ENCODE results near the gene ZSCAN9. TPM values are rescaled to one million over a fixed set of nuclear protein-coding genes. Genes with fewer than 3 reads are reported as not detected.
A peak's percentile ranks its signal among the peaks of the same experiment; 100 is the strongest.

The ZSCAN9 gene
- total RNA-seq, 3 donors from 2014 or later = 14.1 to 15.7 (median 14.9) TPM

GRCh38 chr6:28208111-28208659, 16.9 kb upstream of the ZSCAN9 start:
- Histone ChIP-seq H3K4me3 (no peak overlapping the region), H3K36me3 (ENCODE audit: low read depth) (no peaks in the 10 kb centered on the region), H3K9me3 (no peaks in the 10 kb centered on the region), H3K4me1 (ENCODE audit: low read depth) (peaks cover 3% of the 10 kb centered on the region)
- DNase-seq (peak in 1 of 3 donors; percentile 39), ATAC-seq (peak; percentile 4)
- intact Hi-C loops (cut with DNase I, micrococcal nuclease) = no loop called here
- TF ChIP-seq CTCF (IDR thresholded peaks at IDR 0.05) = no peak

- no peaks in the 10 kb centered on the region for H3K36me3 ChIP-seq (ENCODE audit: low read depth)
- no peaks in the 10 kb centered on the region for H3K9me3 ChIP-seq
- DNase-seq (no peak), ATAC-seq (no peak)
- H3K4me3 ChIP-seq = no peak overlapping the region
- peaks cover 3% of the 10 kb centered on the region for H3K4me1 ChIP-seq (ENCODE audit: low read depth)
- intact Hi-C loops (cut with DNase I, micrococcal nuclease) = loop anchor here in 1 of 2 donors (5.0 kb wide), 1 partner anchor 68 kb away; the partner anchor contains the start of gene ZKSCAN8
- no peak for TF ChIP-seq CTCF (IDR thresholded peaks at IDR 0.05)
Measured at GRCh38 chr6:28209753-28210535, 15.1 kb upstream of the ZSCAN9 start.

GRCh38 chr6:28211840-28212509, 13.1 kb upstream of the ZSCAN9 start:
- no peak for ATAC-seq
- no peak overlapping the region for H3K4me3 ChIP-seq
- intact Hi-C loops (cut with DNase I, micrococcal nuclease) = loop anchor here in 1 of 2 donors (5.0 kb wide), 1 partner anchor 70 kb away; the partner anchor contains the start of gene ZKSCAN8

DNA sequence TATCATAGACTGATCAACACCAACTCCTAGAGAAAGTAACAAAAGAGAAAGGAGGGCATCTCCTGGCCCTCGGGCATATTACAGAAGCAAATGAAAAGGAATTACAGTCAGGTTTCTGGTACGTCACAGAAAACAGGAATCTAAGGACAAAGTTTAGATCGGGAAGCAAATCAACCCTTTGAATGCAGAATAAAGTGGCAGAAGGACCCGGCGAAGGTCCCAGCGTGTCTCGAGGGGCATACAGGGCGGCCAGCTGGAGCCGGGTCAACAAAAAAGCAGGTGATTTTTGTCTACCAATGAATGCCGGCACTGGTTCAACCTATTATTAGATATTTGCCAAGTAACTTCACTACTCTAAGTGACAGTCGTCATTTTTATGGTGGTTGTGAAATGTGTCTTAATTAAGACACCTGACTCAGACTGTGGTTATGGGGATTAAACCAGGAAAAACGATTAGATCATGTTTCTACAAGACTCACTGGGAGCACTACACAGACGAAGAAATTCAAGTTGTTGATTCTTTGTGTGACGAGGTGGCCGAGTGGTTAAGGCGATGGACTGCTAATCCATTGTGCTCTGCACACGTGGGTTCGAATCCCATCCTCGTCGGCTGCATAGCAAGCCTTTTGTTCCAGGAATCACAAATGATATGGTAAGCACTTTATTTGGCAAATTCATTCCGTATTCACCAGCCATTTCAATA, 12.4 kb upstream of the ZSCAN9 start:
- ATAC-seq = peak; percentile 78
- H3K4me1 ChIP-seq (ENCODE audit: low read depth) = no peaks in the 10 kb centered on the region
- intact Hi-C loops (cut with DNase I, micrococcal nuclease) = loop anchor here in 1 of 2 donors (5.0 kb wide), 1 partner anchor 70 kb away; the partner anchor contains the start of gene ZKSCAN8
- no peak for TF ChIP-seq CTCF (IDR thresholded peaks at IDR 0.05)
- peak; percentile 56 to 76 (median 76) for DNase-seq
- no peak overlapping the region for H3K4me3 ChIP-seq
- H3K9me3 ChIP-seq = no peaks in the 10 kb centered on the region
- H3K36me3 ChIP-seq (ENCODE audit: low read depth) = no peaks in the 10 kb centered on the region

More at GRCh38 chr6:28211840-28212509, 13.1 kb upstream of the ZSCAN9 start:
- Histone ChIP-seq H3K36me3 (ENCODE audit: low read depth) (no peaks in the 10 kb centered on the region), H3K9me3 (no peaks in the 10 kb centered on the region), H3K4me1 (ENCODE audit: low read depth) (no peaks in the 10 kb centered on the region)
- no peak for DNase-seq
- no peak for TF ChIP-seq CTCF (IDR thresholded peaks at IDR 0.05)

GRCh38 chr6:28213213-28213523, 11.9 kb upstream of the ZSCAN9 start:
- H3K4me1 ChIP-seq (ENCODE audit: low read depth) = peaks cover 3% of the 10 kb centered on the region
- no peak overlapping the region for H3K4me3 ChIP-seq
- DNase-seq = no peak
- no peaks in the 10 kb centered on the region for H3K36me3 ChIP-seq (ENCODE audit: low read depth)
- no peaks in the 10 kb centered on the region for H3K9me3 ChIP-seq
- intact Hi-C loops (cut with DNase I, micrococcal nuclease) = loop anchor here in 1 of 2 donors (5.0 kb wide), 1 partner anchor 71 kb away; the partner anchor contains the start of gene ZKSCAN8
- ATAC-seq = no peak
- no peak for TF ChIP-seq CTCF (IDR thresholded peaks at IDR 0.05)
